HG02870 (cell line): ENCODE measurements around the gene FGF10.

Source experiments
- ATAC-seq: cut with Tn5 transposase; IDR thresholded peaks from one replicate; pipeline ENCODE4 v1.9.1; 2021; ENCODE audit warnings: mild to moderate bottlenecking, moderate library complexity; ENCODE audit not compliant: unreplicated experiment

The FGF10 gene

GRCh38 chr5:44358421-44358820 lies 30.8 kb downstream of the FGF10 start:
- ATAC-seq = no peak

DNA sequence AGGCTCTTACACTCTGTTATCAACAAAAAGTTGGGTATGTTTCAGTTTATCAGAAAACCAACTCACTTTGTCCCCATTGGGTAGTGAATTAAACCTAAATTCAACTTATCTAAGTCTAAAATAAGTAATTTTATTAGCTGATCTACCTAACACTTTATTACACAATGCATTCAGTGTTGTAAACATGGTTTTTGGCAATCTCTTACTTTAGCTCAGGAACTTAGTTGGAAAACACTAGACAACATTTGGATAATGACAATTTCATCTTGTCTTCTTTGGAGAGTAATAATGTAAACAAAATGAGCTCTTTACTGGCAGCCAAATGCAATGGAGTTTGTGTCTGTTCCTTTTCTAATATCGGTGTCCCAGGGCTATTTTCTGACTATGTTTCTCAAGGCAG lies 33.0 kb downstream of the FGF10 start:
- ATAC-seq = no peak

DNA sequence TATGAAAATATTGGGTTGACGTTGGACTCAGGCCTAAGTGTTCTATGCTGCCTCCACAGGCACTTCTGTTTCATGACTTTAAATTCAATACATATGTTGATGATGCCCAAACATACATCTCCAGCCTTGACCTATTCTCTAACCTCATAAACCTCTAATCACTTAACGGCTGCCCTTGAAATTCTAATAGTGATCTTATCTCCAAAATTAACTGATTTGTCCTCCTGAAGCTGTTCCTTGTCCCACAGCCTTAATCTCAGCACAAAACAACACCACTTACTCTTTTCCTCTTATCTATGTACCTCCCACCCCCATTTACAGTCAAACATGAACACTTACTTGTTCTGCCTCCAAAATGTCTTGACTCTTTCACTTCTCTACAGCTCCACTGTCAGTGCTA lies 43.3 kb downstream of the FGF10 start:
- ATAC-seq = no peak

GRCh38 chr5:44336708-44337107 lies 52.5 kb downstream of the FGF10 start:
- ATAC-seq = peak; percentile 61

GRCh38 chr5:44334622-44335021 lies 54.6 kb downstream of the FGF10 start:
- no peak for ATAC-seq

GRCh38 chr5:44332285-44332971 lies 56.8 kb downstream of the FGF10 start:
- peak; percentile 68 for ATAC-seq

- ATAC-seq = no peak
These were observed 57.7 kb downstream of the FGF10 start for GRCh38 chr5:44331471-44332050.

DNA sequence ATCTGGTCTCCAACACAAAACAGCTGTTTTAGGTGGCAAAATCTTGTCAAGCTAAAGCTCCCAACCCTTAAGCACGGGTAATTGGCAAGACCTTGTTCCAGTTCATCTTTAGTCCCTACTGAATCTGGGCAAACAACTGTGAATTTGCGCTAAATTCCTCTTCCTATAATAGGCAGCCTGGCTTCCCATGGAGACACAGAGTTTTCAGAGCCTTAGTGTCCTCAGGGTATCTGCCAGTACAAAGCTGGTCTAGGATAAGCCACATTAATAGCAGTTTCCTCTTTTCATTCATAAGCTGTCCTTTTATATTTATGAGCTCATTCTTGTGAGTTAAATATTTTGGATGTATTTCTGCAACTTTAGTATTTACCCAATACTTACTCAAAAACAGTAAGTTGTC lies 59.5 kb downstream of the FGF10 start:
- no peak for ATAC-seq

GRCh38 chr5:44321144-44321725 lies 68.0 kb downstream of the FGF10 start:
- no peak for ATAC-seq

GRCh38 chr5:44320188-44320587 lies 69.0 kb downstream of the FGF10 start:
- ATAC-seq = no peak

DNA sequence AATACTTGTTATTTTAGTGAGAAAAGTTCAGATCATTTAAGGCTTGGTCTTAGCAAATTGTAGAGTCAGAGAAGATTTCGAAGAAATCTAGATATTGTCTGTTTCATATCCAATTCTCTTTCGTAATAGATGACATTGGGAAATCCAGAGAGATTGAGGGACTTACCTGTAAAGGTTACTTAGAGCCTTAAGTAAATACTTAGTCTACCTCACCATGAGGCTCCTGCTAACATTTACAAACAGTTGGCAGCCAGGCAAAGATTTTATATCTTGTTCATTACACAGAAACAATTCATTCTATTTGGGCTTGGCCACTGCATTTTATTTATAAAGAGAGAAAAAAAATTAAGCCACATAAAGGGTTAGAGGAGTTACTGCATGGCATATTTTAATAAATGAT lies 70.3 kb downstream of the FGF10 start:
- ATAC-seq = no peak

DNA sequence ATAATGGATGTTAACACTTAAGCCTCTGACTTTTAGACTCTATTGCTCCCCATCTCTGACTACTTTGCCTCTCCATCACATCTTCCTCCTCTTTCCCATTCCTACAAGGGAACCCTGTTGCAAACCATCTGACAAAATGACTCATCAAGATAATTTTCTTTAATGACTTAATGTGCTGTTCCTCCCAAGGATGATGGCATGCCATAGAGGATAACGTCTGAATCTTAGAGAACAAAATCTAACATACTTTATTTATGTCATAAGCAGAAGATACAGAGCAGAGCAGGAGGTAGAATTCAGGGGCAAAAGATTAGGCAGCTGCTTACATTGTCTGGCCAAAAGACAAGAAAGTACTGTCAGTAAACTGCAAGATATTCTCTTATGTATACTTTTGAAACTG lies 76.8 kb downstream of the FGF10 start:
- no peak for ATAC-seq

DNA sequence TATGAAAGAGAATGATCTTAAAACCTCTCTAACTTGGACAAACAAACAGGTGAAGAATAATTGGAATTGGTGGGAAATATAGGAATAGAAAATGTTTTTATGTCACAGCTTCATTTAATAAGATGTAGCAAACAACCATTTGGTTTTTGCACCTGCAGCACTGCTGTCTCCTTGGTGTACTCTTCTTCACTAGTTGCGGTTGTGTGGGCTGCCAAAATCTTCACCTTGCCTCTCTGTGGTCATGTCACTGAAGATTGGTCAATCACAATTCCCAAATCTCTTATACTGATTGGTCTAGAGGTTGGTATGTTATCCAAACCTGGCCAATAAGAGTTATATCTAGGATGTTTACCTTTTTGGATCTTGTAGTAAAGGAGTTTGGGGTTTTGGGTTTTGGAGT lies 88.7 kb downstream of the FGF10 start:
- no peak for ATAC-seq

DNA sequence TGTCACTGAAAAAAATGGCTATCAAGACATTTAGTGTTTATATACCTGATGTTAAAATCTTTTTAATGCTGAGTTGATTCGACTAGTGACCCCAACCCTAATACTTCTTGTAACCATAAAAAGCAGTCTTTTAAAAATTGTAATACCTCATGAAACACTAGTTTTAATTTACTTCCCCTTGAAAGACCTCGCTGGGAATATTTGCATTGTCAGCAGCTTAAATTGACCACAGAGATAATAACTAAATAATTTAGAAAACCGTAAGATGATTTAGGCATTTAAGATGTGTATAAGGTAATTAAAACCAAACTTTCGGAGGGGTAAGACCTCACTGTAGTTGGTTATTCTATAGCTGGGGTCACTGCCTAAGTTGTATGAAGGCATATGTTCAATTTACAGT lies 89.8 kb downstream of the FGF10 start:
- ATAC-seq = no peak

- no peak for ATAC-seq
These were observed 94.7 kb downstream of the FGF10 start for GRCh38 chr5:44294516-44294915.

- ATAC-seq = no peak
These were observed 96.5 kb downstream of the FGF10 start for GRCh38 chr5:44292736-44293135.

DNA sequence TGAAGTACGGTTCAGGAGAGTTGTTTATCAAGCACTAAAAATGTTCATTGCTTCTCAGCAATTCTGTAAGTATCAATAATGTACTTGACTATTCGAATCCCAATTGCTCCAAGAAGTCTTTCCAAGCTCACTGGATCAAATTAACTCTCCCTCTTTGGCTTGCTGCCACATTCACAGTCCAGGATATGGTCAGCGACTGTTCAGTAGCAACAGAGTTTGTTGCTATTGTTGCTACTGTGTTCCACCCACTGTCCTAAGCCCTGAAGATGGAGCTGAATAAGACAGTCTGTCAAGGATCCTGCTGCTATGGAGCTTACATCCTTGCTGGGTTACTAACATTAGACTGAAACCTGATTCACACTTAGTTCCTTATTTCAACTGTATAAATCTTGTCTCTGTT lies 110.8 kb downstream of the FGF10 start:
- no peak for ATAC-seq

- no peak for ATAC-seq
These were observed 113.3 kb downstream of the FGF10 start for GRCh38 chr5:44275908-44276307.

DNA sequence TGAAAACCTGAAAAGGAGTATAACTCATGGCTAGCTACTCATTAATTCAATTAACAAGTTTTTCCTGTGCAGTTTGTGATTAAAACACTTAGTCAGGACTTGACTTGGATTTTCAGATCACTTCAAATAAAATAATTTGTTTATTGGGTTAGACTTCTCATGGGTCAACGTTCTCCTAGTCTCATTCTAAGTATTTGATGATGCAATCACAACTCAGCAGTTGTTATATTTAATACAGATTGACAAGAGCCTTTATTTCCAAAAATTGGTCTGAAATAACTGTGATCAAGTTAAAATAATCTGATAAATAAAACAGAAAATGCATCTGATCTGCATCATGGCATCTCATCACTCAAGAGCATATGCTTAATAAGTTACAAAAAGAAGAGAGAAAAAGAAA lies 113.9 kb downstream of the FGF10 start:
- no peak for ATAC-seq

DNA sequence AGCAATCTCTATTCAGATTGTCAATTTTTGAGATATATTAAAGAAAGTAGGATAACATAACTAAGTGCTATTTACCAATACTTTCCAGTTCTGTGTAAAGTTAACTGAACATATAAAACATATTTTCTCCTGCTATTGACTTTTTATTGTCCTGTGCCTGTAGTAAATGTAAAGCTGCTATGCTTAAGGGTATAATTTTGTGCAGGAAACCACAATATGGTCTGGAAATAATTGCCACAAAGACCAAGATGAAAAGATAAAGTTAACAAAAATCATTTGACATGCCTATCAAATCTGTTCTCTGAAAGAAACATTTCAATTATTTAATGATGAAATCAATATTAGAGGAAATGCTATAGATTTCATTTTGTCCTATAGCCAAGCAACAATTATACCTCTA lies 121.3 kb downstream of the FGF10 start:
- no peak for ATAC-seq

- ATAC-seq = no peak
These were observed 122.2 kb downstream of the FGF10 start for GRCh38 chr5:44266882-44267576.

- no peak for ATAC-seq
These were observed 123.5 kb downstream of the FGF10 start for GRCh38 chr5:44265713-44266112.
